ENCODE results near the gene PRRT1.

Gene PRRT1

DNA sequence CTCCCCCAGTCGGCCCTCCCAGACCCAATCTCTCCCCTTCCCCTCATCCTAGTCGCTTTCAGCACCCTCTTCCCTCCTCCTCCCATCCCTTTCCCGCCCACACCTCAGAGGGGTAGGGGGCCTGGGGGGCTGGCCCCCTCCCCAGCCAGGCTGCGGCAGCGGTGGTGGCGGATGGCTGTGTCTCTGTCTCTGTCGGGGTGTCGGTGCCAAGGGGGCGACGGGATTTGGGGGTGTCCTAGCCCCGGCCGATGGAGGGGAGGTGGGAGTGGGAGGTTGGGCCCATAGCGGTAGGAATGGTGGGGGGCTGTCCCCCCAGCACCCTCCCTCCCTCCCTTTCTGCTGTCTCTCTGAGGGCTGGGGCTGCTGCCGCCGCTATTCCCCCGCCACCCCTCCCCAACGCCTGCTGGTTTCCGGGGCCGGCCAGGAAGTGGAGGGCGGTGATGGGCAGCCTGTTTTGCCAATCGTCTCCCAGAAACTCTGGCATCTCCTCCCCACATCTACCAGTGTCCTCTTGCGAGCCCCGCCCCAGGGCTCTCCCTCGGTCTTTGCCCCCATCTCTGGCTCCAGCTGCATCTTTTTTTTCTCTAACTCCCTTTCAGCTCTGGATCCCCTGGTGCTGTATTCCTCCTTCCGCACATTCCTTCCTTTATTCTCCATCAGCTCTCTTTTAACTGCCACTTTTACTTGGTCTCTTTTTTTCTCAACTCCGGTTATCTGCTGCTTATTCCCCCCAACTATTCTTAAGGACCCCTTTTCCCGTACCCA lies 24.2 kb upstream of the PRRT1 start, which contains the start of gene AGPAT1:
Gene AGPAT1 (minus strand): TSS at position 374 of the 765 bp plus-strand sequence. CDS start 4,588 bp downstream, outside the sequence.
- peak; percentile 57 to 99 (median 96) for DNase-seq

DNA sequence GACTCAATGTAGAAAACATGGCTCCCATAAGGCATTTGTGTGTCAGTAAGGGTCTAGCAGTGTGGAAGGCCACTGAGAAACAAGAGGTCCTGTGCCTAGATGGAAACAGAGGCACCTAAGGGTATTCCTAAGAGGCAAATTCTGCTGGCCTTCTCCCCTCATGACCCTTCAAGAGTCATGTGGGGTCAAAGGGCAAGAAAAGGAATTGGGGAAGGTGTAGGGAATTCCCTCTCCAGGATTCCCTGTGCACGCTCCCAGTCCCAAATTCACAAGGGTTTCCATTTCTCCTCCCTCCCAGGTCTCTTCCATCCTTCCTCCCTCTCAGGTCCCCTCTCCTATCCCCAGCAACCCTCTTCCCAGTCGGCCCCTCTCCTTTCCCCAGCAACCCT lies 23.6 kb upstream of the PRRT1 start:
- DNase-seq = no peak

- DNase-seq = no peak
These were observed 22.7 kb upstream of the PRRT1 start for GRCh38 chr6:32174416-32174815.

DNA sequence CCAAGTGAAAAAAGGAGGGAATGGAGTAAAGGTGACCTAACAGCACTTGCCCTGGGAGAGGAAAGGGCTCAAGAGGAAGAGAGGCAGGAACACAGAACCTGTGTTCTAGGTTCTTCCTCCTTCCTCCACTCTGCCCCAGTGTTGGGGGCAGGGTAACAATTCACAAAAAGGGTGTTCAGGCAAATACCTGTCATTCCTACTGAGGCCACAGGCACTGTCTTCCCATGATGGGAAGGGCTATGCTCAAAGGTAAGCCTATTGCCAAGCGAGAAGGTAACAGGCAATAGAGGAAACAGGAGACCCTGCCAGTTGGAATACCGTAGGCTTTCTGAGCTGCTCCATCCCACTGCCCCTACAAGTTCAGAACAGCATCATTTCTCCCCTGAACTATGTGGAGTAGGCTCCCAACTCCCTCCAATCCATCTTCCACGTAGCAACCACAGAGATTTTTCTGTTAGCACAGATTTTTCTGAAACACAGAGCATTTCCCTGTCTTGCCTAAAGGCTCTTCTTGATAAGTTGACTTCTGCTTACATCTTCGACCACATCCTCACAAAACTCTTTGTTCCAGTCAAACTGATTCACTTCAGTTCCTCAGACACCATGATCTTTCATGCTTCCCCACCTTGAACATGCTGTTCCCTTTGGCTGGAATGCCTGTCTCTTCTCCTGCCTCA lies 21.4 kb upstream of the PRRT1 start:
- no peak for DNase-seq

DNA sequence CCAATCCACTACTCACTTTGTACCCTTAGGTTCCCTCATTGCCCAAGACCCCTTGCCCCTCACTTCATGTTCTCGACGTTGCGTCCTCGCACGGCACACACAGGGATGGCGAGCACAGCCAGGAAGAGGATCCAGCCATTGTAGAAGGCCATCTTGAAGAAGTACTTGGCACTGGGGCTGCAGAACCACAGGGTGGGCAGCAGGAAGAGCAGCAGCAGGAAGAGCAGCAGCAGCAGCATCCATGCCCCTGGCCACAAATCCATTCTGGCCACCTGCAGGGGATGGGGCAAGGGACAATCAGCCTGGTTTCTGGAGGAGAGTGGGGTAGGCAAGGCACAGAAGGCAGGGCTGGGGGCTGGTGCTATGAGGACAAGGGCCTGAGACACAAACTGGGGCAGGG lies 19.5 kb upstream of the PRRT1 start:
- no peak for DNase-seq

GRCh38 chr6:32170294-32170693 lies 18.6 kb upstream of the PRRT1 start:
- DNase-seq = no peak

DNA sequence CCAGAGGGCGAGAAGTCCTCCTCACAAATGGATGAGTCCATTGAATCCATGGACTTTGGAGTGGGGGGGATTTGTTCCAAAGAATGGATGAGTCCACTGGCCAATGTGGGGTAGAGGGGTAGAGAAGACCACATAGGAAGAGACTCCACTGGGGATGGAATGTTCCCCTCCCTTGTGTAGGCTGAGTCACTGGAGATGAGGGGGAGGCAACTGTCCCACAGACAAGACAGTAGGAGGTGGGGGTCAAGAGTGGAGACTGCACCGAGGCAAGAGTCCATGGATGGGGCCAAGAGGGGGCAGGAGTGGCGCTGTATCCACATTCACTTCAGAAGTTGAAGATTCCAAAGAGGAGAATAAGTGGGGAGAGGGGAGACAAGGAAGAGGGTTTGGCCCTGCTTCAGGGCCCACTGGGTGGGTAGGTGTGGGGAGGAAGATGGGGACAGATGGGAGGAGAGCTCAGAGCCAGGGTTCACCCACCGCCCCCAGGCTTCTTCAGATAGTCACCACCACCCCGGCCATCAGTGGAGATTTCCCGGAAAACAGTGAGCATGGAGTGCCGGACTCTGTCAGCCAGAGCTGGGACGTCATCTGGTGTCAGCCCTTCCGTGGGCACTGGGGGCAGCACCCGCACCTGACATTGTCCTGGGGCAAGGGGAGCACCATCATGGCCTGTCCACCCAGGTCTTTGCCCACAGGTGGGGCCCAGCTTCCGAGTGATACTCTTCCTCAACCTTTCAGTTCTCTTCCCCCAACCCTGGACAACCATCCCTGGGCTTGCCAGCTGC lies 17.3 kb upstream of the PRRT1 start:
- no peak for DNase-seq

GRCh38 chr6:32168350-32168749 lies 16.6 kb upstream of the PRRT1 start:
- DNase-seq = no peak

DNA sequence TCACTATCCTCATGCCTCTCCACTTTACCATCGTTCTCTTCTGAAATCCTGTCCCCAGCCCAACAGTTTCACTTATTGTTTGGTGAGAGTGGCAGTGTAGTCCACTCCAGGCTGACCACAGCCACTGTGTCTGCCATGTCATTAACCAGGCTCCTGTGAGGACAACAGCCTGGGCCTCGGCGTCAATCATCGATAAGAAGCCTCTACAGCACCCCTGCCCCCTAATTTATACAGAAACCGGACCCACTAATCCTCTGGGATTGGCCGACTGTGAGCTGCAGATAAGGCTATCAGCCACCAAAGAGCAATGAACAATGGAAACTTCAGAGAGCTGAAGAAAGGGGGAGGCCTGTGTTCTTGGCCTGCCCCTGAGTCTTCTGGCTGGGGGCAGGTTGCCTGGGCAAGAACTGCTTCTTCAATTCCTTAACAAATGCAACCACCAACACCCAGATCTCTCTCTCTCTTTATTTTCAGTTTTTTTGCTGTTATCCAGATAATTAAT lies 16.1 kb upstream of the PRRT1 start:
- DNase-seq = no peak

GRCh38 chr6:32167154-32167760 lies 15.5 kb upstream of the PRRT1 start:
- DNase-seq = no peak

GRCh38 chr6:32166411-32167061 lies 14.8 kb upstream of the PRRT1 start:
- DNase-seq = peak in 1 of 56 donors; percentile 50

DNA sequence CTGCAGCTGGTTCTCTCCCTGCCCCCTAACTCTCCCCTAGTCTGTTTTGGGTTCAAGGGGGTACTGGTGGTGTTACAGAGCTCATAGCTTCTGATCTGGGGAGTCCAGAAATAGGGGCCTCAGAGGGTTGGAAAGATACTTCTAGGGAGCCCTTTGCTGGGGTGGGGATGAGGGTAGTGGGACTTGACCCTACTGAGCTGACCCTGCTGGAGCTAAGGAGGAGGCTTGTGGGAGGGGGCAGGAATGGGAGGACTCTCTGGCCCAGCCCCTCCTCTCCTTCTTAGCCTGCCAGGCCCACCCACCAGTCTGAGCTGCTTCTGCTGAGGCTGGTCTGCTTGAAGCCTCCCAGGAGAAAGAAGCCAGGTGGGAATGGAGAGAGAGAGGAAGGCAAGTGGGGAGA lies 12.6 kb upstream of the PRRT1 start, which contains the start of gene EGFL8:
Gene EGFL8 (plus strand): TSS at position 301 of the 400 bp plus-strand sequence. CDS start 1,571 bp downstream, outside the sequence.
- no peak for DNase-seq

DNA sequence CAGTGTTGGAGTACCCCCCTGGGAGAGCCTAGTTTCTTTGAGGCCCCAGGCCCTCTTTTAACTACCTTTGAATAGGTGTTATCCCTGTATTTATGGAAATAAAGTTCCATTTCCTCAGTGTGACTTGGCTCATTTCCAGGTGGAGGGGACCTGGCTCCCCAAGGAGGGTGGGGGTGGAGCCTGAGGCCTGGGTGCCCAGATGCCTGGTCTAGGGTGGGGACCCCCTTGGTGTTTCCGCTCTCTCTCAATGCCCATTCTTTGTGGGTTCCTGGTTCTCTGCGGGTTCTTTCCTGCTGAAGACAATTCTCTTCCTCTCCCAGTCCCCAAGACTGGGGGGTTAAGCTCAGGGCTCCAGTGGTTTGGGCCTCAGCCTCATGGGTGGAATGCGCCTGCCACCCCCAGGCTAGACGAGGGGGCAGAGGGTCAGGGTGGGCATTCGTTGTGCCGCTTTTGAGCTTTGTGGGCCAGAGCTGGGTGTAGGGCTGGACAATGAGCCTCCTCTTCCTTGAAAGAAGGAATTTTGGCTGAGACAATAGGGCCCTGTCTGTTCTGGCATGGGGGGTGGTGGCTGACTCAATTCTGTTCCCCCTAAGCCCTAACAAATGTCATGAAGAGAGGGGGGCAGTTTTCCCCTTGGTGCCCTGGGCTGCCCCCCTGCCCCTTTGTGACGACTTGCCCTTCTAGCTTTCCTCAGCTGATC lies 12.0 kb upstream of the PRRT1 start:
- DNase-seq = peak in 10 of 56 donors; percentile 17 to 63 (median 37)

DNA sequence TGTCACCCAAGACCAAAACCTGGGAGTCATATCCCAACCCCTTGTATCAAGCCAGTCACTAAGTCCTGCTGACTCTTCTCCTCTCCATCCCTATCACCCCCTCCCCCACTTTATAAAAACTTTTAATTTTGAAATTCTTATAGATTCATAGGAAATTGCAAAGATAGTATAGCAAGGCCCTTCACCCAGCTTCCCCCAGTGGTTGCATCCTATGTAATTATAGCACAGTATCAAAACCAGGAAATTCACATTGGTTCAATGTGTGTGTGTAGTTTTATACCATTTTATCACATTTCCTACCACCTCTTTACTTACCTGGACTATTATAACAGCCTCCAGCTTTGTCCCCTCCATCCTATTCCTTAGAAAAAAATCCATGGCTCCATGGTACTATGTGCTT lies 6.3 kb upstream of the PRRT1 start:
- no peak for DNase-seq

GRCh38 chr6:32156891-32157290 lies 5.2 kb upstream of the PRRT1 start:
- no peak for DNase-seq

- DNase-seq = peak in 36 of 56 donors; percentile 34 to 77 (median 56)
These were observed 2.9 kb upstream of the PRRT1 start for GRCh38 chr6:32154514-32155161.

- peak in 54 of 56 donors; percentile 60 to 93 (median 84) for DNase-seq
These were observed 2.1 kb upstream of the PRRT1 start, which contains the start of gene PPT2 for GRCh38 chr6:32153564-32154513. Gene PPT2, plus strand, starts transcription at chr6:32154141. Its CDS starts 454 bp downstream, at chr6:32154595.
